ENCODE data around the gene CAPZA2.

CAPZA2 gene

GRCh38 chr7:116942504-116942903 is 80.1 kb downstream of the CAPZA2 start:
- no peak for TF ChIP-seq CTCF (conservative IDR thresholded peaks at IDR 0.05; ENCODE audit: low read depth, low read length)
- no peak for DNase-seq (ENCODE audit: low read depth)
- no peak overlapping the region for H3K4me3 ChIP-seq (ENCODE audit: low read length)

DNA sequence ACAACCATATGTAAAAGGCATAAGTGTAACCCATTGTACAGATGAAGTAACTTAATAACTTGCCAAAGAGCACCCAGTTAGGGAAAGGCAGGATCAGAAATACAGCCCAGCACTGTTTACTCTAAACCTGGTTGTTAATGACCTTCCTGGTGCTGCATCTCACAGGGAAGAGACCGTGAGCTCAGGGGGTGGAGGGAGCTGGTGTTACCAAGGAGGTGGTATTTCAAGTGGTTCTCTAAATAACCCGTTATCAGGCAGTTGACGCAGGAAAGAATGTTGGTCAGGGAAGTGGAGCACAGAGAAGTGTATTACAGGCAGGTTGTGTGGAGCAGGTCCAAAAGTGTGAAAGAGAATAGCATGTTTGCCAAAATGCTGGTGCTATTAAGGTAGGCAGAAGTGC is 86.5 kb downstream of the CAPZA2 start:
- no peak overlapping the region for H3K4me3 ChIP-seq (ENCODE audit: low read length)
- no peak for TF ChIP-seq CTCF (conservative IDR thresholded peaks at IDR 0.05; ENCODE audit: low read depth, low read length)
- no peak for DNase-seq (ENCODE audit: low read depth)

DNA sequence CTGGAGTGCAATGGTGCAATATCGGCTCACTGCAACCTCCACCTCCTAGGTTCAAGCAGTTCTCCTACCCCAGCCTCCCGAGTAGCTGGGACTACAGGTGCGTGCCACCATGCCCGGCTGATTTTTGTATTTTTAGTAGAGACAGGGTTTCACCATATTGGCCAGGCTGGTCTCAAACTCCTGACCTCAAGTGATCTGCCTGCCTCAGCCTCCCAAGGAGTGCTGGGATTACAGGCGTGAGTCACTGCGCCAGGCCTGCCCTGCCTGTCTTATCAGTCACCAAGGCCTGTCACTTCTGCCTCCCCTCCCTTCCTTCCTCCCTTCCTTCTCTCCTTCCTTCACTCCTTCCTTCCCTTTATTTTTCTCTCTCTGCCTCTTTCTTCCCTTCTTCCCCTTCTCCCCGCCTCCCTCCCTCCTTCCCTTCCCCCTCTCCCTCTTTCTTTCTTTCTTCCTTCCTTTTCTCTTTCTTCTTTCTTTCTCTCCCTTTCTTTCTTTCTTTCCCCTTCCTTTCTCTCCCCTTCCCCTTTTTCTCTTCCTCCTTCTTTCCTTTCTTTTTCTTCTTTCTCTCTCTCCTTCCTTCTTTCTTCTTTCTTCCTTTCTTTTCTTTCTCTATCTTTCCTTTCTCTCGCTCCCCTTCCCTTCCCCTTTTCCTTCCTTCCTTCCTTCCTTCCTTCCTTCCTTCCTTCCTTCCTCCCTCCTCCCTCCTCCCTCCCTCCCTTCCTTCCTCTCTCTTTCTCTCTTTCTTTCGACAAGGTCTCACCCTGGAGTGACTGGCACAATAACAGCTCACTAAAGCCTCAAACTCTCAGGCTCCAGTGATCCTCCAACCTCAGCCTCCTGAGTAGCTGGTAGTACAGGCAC is 87.8 kb downstream of the CAPZA2 start:
- DNase-seq (ENCODE audit: low read depth): no peak
- H3K4me3 ChIP-seq (ENCODE audit: low read length): no peak overlapping the region

DNA sequence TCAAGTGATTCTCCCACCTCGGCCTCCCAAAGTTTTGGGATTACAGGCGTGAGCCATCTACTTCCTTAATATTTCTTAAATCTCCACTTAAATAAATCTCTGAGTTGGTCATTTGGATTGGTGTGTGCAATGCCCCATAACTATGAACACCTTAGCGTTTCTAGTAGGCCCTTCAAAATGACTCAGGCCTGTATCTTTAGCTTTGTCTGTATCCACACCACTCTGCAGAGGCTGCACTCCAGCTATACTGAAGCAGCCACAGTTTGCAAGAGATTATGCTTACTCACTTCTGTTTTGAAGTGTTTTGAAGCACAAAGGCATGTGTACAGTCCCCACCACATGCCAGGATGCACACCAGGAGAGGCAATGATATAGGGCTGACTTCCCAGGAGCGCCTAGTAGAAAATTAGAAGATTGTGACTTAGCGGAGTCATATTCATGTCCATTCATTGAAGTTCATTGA is 88.5 kb downstream of the CAPZA2 start:
- no peak for DNase-seq (ENCODE audit: low read depth)
- TF ChIP-seq CTCF (conservative IDR thresholded peaks at IDR 0.05; ENCODE audit: low read depth, low read length): no peak
- no peak overlapping the region for H3K4me3 ChIP-seq (ENCODE audit: low read length)

More for the DNA sequence above, 87.8 kb downstream of the CAPZA2 start:
- TF ChIP-seq CTCF (conservative IDR thresholded peaks at IDR 0.05; ENCODE audit: low read depth, low read length): no peak

- no peak for TF ChIP-seq CTCF (conservative IDR thresholded peaks at IDR 0.05; ENCODE audit: low read depth, low read length)
- H3K4me3 ChIP-seq (ENCODE audit: low read length): no peak overlapping the region
- no peak for DNase-seq (ENCODE audit: low read depth)
Measured at GRCh38 chr7:116951366-116952292, 89.2 kb downstream of the CAPZA2 start.

GRCh38 chr7:116952635-116953371 is 90.4 kb downstream of the CAPZA2 start:
- peak; percentile 7 for DNase-seq (ENCODE audit: low read depth)
- peak overlapping the region; percentile 90 for H3K4me3 ChIP-seq (ENCODE audit: low read length)
- no peak for TF ChIP-seq CTCF (conservative IDR thresholded peaks at IDR 0.05; ENCODE audit: low read depth, low read length)

All from retinal pigment epithelial cell (primary cell).